HG03159 (cell line): ENCODE data around the gene SEZ6L.

Source experiments
- ATAC-seq: cut with Tn5 transposase; IDR thresholded peaks from one replicate; pipeline ENCODE4 v1.9.1; 2021; ENCODE audit warnings: mild to moderate bottlenecking, moderate library complexity; ENCODE audit not compliant: unreplicated experiment

Gene SEZ6L

DNA sequence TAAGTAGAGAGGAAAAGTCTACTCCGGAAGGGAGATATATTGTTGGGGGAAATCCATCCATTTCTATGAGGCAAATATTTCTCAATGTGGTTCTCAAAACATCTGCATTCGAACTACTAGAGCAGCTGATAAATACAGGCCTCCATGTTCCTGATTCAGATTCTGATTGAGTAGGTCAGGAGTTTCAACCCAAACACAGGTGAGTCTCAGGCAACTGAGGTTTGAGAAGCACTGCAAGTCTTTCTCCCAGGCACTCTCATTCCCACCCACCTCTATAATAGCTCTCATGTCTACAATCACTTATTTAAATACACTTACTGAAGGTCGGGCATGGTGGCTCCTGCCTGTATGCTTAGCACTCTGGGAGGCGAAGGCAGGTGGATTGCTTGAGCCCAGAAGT is 245.1 kb downstream of the SEZ6L start:
- no peak for ATAC-seq

GRCh38 chr22:26416256-26416655 is 247.0 kb downstream of the SEZ6L start:
- ATAC-seq, result no peak

- no peak for ATAC-seq
These were observed 247.5 kb downstream of the SEZ6L start for GRCh38 chr22:26416670-26417276.

- no peak for ATAC-seq
These were observed 248.1 kb downstream of the SEZ6L start for GRCh38 chr22:26417406-26417805.

DNA sequence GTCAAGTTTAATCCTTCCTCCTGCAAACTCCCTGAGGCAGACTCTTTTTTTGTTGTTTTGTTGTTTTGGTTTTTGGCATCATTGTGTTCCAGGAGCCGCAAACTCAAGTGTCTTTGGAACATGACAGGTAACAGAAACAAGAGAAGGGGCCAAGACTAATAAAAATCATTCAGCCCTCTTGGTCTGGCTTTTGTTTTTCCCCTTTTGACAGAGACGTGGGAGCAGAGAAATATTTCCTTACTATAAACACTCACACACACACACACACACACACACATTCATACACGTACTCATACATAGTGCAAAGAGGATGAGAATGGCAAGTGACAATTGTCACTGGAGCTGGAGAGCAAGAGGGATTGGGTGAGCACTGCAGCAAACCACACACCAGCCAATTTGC is 249.4 kb downstream of the SEZ6L start:
- ATAC-seq, result no peak

GRCh38 chr22:26426924-26427323 is 257.7 kb downstream of the SEZ6L start:
- ATAC-seq, result no peak

GRCh38 chr22:26428515-26429457 is 259.5 kb downstream of the SEZ6L start, which contains the start of gene ASPHD2:
TSS of gene ASPHD2 (plus strand) at chr22:26429260. CDS start at chr22:26433616, 4,356 bp downstream.
- peak; percentile 74 for ATAC-seq

GRCh38 chr22:26429458-26430286 is 260.4 kb downstream of the SEZ6L start:
- peak; percentile 8 for ATAC-seq

DNA sequence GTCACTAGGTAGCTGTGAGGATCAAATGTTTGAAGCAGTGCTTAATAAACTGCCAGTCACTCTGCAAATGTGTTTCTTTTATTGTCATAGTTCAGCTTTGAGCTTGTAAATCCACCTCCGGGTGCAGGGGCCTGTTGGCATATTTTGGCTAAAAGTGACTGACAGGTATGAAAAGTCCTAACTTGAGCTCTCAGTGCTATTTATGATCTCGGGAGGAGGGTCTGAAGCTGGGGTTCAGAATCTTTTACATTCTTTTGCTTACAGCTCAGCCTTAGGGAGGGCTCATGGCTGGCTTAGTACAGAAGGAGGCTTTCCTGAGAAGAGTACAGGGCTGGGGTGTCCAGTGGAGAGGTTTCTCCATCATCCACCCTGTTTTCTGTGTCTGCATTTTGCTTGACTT is 261.3 kb downstream of the SEZ6L start:
- ATAC-seq, result no peak

DNA sequence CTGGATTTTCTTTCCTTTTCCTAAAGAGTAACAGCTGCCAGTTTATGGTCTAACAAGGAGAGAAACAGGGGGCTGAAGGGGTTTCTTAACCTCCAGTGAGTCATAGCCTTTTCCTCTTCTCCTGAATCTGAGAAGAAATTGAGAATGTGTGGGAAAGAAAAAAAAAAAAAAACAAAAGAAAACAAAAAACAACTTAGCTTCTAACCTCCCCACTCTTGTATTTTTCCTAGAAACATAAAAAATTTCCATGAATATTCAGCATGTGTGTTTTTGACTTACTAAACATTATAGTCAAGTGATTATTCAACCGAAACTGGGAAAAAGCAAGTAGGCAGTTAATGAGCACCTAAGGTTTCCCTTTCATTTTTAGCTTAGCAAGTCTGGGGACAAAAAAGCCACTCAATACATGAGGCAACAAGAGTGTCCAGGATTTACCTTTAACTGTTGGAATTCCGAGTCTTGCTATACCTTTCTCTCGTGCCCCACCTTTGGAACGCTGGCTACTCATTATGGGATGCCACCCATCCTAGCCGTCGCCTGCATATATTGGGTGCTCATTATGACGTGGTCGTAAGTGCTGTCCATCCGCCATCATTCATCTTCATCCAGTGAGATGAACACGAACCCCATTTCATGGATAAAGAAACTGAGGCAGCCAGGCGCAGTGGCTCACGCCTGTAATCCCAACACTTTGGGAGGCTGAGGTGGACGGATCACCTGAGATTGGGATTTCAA is 262.2 kb downstream of the SEZ6L start:
- ATAC-seq, result no peak

DNA sequence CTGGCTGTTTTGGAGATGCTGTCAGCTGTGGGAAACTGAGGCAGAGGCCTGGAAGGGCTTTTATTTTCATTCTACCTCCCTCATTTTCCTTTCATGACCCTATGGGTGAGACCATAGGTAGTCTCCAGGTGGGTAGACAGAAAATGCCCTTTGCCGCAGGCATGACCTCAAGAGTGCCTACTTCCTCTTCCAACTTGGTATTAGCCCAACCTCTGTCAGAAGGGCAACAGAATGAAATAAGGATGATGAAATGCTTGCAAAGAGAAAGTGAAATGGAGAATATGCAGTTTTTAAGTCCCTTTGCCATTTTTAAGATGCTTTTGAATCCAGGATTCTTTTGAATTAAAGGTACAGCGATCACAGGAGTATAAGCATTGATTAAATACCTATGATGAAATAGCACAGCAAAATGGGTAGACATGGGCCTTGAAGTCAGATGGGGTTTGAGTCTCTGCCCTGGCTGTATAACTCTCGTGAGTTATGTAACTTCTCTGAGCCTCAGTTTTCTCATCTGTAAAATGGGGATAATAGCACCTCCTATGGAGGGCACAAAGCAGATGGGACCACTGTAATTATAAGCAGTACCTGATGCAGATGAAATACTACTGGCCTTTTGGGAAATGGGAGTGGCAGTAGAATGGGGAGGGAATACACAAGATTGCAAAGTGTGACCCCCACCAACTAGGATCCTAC is 263.5 kb downstream of the SEZ6L start:
- ATAC-seq, result no peak
